Liver (tissue), 9 donors: ENCODE data around the gene OOSP3. TPM values are rescaled to one million over a fixed set of nuclear protein-coding genes. Genes with fewer than 3 reads are reported as not detected.

Experiments used
- DNase-seq: peaks from one replicate; pipeline ENCODE4 v3.0.0-alpha.2; 2017; ENCODE audit warnings: low spot score
- H3K27ac ChIP-seq, 2 donors: one replicate each; pipeline ENCODE4 v1.7.0; 2013; ENCODE audit warnings: inconsistent platforms in 2 of 2, low read length in 2 of 2, control low read depth in 1 of 2, low read depth in 1 of 2, mild to moderate bottlenecking in 1 of 2
- H3K27me3 ChIP-seq, 4 donors: one replicate each; pipeline versions ENCODE4 v1.6.1 to v1.7.0; 2013; ENCODE audit warnings: low read length in 3 of 4, inconsistent platforms in 1 of 4, mild to moderate bottlenecking in 1 of 4, moderate library complexity in 1 of 4; ENCODE audit not compliant: control insufficient read depth in 4 of 4, insufficient read depth in 4 of 4
- H3K36me3 ChIP-seq, 4 donors: one replicate each; pipeline versions ENCODE4 v1.6.1 to v1.7.0; 2013; ENCODE audit warnings: low read length in 3 of 4, mild to moderate bottlenecking in 3 of 4, low read depth in 1 of 4, moderate library complexity in 1 of 4; ENCODE audit not compliant: control insufficient read depth in 4 of 4, insufficient read depth in 3 of 4
- H3K4me1 ChIP-seq, 4 donors: one replicate each; pipeline versions ENCODE4 v1.6.1 to v1.7.0; 2013; ENCODE audit warnings: low read length in 3 of 4, mild to moderate bottlenecking in 3 of 4, moderate library complexity in 1 of 4; ENCODE audit not compliant: control insufficient read depth in 4 of 4, insufficient read depth in 4 of 4
- H3K4me3 ChIP-seq, 3 donors: one replicate each; pipeline versions ENCODE4 v1.6.1 to v1.7.0; 2013; ENCODE audit warnings: low read length in 3 of 3, control low read depth in 1 of 3, low read depth in 1 of 3, mild to moderate bottlenecking in 1 of 3
- H3K9ac ChIP-seq, 2 donors: one replicate each; pipeline ENCODE4 v1.7.0; 2013; ENCODE audit warnings: low read length in 2 of 2, mild to moderate bottlenecking in 2 of 2, moderate library complexity in 2 of 2, control low read depth in 1 of 2, low read depth in 1 of 2
- H3K9me3 ChIP-seq, 4 donors: one replicate each; pipeline versions ENCODE4 v1.6.1 to v1.7.0; 2013; ENCODE audit warnings: low read length in 3 of 4; ENCODE audit not compliant: control insufficient read depth in 4 of 4
- FOXA2 ChIP-seq: IDR thresholded peaks from 2 replicates; pipeline ENCODE4 v1.6.1; 2016; ENCODE audit warnings: antibody characterized with exemption
- HNF4A ChIP-seq, 2 donors: conservative IDR thresholded peaks; 2 replicates each; pipeline ENCODE4 v1.6.1; 2016; ENCODE audit warnings: antibody characterized with exemption in 2 of 2, mild to moderate bottlenecking in 2 of 2
- HNF4G ChIP-seq: IDR thresholded peaks from 2 replicates; pipeline ENCODE4 v1.6.1; 2016; ENCODE audit warnings: antibody characterized with exemption
- JUND ChIP-seq, 2 donors: IDR thresholded peaks; 2 replicates each; pipeline ENCODE4 v1.6.1; 2016; ENCODE audit warnings: antibody characterized with exemption in 2 of 2
- NR2F2 ChIP-seq: IDR thresholded peaks from 2 replicates; pipeline ENCODE4 v1.6.1; 2016; ENCODE audit warnings: antibody characterized with exemption
- RAD21 ChIP-seq, 2 donors: IDR thresholded peaks; 2 replicates each; pipeline ENCODE4 v1.6.1; 2016; ENCODE audit warnings: antibody characterized with exemption in 2 of 2, mild to moderate bottlenecking in 2 of 2
- RXRA ChIP-seq, 2 donors: IDR thresholded peaks; 2 replicates each; pipeline ENCODE4 v1.6.1; 2017 to 2018; ENCODE audit warnings: antibody characterized with exemption in 2 of 2, mild to moderate bottlenecking in 1 of 2
- SP1 ChIP-seq: IDR thresholded peaks from 2 replicates; pipeline ENCODE4 v1.6.1; 2018; ENCODE audit warnings: antibody characterized with exemption, mild to moderate bottlenecking
- YY1 ChIP-seq: IDR thresholded peaks from 2 replicates; pipeline ENCODE4 v1.6.1; 2016; ENCODE audit warnings: antibody characterized with exemption, mild to moderate bottlenecking
- WGBS: extraction: QIAGEN DNeasy Blood & Tissue Kit; methylation state at CpG from one replicate; pipeline ENCODE4 v1.1.7; 2013; 5-methylcytosine and 5-hydroxymethylcytosine counted together
- polyA plus RNA-seq, 2 donors: library from polyadenylated mRNA; stranded (reverse) in 1 of 2; unstranded in 1 of 2; fragments of 200-250 nt in 1 of 2; fragments of >200 nt in 1 of 2; fragmentation: Nextera tagmentation in 1 of 2; extraction: Ambion mirVana in 1 of 2; gene quantifications; one replicate each; pipeline versions ENCODE4 v1.2.1 to v1.2.3, GENCODE V29; 2013 to 2015
- total RNA-seq, 2 donors: library from RNA; depleted of rRNA; stranded (reverse); fragments of >200 nt; gene quantifications; one replicate each; pipeline ENCODE4 v1.2.3, GENCODE V29; 2014
- TF ChIP-seq, protein P1 (sequence below): IDR thresholded peaks from 2 replicates; pipeline ENCODE4 v1.6.1; 2016; ENCODE audit warnings: antibody characterized with exemption
- TF ChIP-seq, protein P2 (sequence below): IDR thresholded peaks from 2 replicates; pipeline ENCODE4 v1.6.1; 2016; ENCODE audit warnings: antibody characterized with exemption
- TF ChIP-seq, protein P3 (sequence below): IDR thresholded peaks from 2 replicates; pipeline ENCODE4 v1.6.1; 2016; ENCODE audit warnings: antibody characterized with exemption, mild to moderate bottlenecking
- TF ChIP-seq, protein P4 (sequence below): fragments of 150-350 bp; IDR thresholded peaks from 2 replicates; pipeline ENCODE4 v1.5.1; 2017; ENCODE audit warnings: improper control_type of control experiment, low read depth, low read length; ENCODE audit not compliant: missing input control
- donor health status: healthy.
- donor health status: healthy.
- donor health status: healthy.
- donor health status: healthy.
- donor health status: healthy.

Gene OOSP3
- total and polyA plus RNA-seq, 4 donors: not detected

DNA sequence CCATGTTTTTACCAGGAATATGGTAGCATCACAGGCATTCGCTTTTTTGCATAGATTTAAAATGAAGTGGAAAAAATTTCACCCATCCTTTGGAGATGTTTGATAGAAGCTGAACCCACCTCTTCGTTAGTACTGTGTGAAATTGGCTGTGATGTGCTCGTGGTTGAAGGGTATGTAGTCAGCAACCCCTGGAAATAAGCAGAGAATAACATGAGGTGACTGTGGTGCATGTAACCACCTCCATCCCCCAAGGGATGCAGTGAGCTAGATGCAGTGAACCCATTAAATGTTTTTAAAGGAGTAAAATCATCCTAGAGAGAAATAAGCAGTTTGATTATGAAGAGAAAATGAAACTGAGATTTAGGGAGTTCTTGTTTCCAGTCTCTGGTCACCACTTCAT lies 49.2 kb upstream of the OOSP3 start (continued):
- TF ChIP-seq, protein P1, sequence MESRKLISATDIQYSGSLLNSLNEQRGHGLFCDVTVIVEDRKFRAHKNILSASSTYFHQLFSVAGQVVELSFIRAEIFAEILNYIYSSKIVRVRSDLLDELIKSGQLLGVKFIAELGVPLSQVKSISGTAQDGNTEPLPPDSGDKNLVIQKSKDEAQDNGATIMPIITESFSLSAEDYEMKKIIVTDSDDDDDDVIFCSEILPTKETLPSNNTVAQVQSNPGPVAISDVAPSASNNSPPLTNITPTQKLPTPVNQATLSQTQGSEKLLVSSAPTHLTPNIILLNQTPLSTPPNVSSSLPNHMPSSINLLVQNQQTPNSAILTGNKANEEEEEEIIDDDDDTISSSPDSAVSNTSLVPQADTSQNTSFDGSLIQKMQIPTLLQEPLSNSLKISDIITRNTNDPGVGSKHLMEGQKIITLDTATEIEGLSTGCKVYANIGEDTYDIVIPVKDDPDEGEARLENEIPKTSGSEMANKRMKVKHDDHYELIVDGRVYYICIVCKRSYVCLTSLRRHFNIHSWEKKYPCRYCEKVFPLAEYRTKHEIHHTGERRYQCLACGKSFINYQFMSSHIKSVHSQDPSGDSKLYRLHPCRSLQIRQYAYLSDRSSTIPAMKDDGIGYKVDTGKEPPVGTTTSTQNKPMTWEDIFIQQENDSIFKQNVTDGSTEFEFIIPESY: no peak
- TF ChIP-seq YY1 (no peak), NR2F2 (no peak), HNF4G (no peak), SP1 (no peak)
- TF ChIP-seq, protein P2, sequence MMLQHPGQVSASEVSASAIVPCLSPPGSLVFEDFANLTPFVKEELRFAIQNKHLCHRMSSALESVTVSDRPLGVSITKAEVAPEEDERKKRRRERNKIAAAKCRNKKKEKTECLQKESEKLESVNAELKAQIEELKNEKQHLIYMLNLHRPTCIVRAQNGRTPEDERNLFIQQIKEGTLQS: no peak

DNA sequence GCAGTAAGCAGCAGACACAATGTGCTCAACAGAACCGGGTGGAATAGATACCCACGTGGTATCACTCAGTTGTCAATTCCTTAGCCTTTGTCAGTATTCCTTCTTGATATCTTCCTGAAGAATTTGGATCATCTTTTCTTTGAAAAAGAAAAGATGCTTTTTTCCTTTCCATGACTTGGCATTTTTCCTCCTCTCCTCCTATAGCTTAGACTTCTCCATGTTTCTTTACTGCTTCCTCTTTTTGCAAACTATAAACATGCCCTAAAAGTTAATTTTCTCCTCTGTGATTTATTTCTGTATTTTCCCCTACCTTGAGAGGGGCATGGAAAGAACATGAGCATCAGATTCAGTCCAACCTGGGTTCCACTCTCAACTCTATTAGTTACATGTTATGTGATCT lies 45.0 kb upstream of the OOSP3 start:
- DNase-seq: no peak
- Histone ChIP-seq H3K27me3 (no peaks in the 10 kb centered on the region), H3K4me3 (no peak overlapping the region), H3K9ac (no peak overlapping the region), H3K4me1 (no peaks in the 10 kb centered on the region), H3K27ac (no peak overlapping the region), H3K9me3 (no peaks in the 10 kb centered on the region), H3K36me3 (no peaks in the 10 kb centered on the region)
- 78% methylated on average over 2 of the region's 2 CpGs for WGBS
- no peak for TF ChIP-seq RXRA (IDR thresholded peaks at IDR 0.05)
- TF ChIP-seq, protein P1: no peak
- TF ChIP-seq YY1: no peak
- TF ChIP-seq, protein P3, sequence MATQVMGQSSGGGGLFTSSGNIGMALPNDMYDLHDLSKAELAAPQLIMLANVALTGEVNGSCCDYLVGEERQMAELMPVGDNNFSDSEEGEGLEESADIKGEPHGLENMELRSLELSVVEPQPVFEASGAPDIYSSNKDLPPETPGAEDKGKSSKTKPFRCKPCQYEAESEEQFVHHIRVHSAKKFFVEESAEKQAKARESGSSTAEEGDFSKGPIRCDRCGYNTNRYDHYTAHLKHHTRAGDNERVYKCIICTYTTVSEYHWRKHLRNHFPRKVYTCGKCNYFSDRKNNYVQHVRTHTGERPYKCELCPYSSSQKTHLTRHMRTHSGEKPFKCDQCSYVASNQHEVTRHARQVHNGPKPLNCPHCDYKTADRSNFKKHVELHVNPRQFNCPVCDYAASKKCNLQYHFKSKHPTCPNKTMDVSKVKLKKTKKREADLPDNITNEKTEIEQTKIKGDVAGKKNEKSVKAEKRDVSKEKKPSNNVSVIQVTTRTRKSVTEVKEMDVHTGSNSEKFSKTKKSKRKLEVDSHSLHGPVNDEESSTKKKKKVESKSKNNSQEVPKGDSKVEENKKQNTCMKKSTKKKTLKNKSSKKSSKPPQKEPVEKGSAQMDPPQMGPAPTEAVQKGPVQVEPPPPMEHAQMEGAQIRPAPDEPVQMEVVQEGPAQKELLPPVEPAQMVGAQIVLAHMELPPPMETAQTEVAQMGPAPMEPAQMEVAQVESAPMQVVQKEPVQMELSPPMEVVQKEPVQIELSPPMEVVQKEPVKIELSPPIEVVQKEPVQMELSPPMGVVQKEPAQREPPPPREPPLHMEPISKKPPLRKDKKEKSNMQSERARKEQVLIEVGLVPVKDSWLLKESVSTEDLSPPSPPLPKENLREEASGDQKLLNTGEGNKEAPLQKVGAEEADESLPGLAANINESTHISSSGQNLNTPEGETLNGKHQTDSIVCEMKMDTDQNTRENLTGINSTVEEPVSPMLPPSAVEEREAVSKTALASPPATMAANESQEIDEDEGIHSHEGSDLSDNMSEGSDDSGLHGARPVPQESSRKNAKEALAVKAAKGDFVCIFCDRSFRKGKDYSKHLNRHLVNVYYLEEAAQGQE: no peak
- TF ChIP-seq, protein P2: no peak
- no peak for TF ChIP-seq JUND (IDR thresholded peaks at IDR 0.05)

DNA sequence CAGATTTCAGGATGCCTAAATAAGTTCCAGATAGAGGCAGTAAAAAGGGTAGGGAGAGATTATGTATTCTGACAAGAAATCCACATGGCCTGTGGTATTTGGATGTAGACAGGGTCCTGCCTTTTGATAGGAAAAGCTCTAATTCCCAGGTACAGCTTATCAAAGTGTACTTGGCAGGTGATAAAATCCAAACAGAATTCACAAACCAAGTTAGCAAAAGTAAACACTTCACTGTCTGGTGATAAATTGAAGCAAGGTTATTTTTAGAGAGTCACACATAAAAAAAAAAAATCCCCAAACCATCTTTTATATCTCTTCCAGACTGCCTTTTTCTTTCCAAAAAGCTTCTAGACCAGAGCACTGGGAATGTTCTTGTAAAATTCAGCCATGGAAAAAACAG lies 39.0 kb upstream of the OOSP3 start:
- no peaks in the 10 kb centered on the region for H3K36me3 ChIP-seq
- no peak overlapping the region for H3K9ac ChIP-seq
- H3K9me3 ChIP-seq: no peaks in the 10 kb centered on the region
- no peak overlapping the region for H3K4me3 ChIP-seq
- no peak overlapping the region for H3K27ac ChIP-seq
- DNase-seq: no peak
- no peaks in the 10 kb centered on the region for H3K4me1 ChIP-seq
- TF ChIP-seq FOXA2 (no peak), YY1 (no peak), HNF4A (conservative IDR thresholded peaks at IDR 0.05) (no peak), RAD21 (IDR thresholded peaks at IDR 0.05) (no peak), NR2F2 (no peak), RXRA (IDR thresholded peaks at IDR 0.05) (no peak)
- TF ChIP-seq, protein P4, sequence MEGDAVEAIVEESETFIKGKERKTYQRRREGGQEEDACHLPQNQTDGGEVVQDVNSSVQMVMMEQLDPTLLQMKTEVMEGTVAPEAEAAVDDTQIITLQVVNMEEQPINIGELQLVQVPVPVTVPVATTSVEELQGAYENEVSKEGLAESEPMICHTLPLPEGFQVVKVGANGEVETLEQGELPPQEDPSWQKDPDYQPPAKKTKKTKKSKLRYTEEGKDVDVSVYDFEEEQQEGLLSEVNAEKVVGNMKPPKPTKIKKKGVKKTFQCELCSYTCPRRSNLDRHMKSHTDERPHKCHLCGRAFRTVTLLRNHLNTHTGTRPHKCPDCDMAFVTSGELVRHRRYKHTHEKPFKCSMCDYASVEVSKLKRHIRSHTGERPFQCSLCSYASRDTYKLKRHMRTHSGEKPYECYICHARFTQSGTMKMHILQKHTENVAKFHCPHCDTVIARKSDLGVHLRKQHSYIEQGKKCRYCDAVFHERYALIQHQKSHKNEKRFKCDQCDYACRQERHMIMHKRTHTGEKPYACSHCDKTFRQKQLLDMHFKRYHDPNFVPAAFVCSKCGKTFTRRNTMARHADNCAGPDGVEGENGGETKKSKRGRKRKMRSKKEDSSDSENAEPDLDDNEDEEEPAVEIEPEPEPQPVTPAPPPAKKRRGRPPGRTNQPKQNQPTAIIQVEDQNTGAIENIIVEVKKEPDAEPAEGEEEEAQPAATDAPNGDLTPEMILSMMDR: no peak
- H3K27me3 ChIP-seq: no peaks in the 10 kb centered on the region
